SKM-1 (cell line): ENCODE measurements around the gene HK2.
"Not testable (repeated sequence)": the region's sequence is repeated elsewhere in the genome, so short reads cannot be mapped to it uniquely, and the experiment has no call there.

Experiments
- DNase-seq: peaks from one replicate; lab custom pipeline; 2025; ENCODE audit not compliant: unreplicated experiment; lab: John Stamatoyannopoulos, UW

The HK2 gene

DNA sequence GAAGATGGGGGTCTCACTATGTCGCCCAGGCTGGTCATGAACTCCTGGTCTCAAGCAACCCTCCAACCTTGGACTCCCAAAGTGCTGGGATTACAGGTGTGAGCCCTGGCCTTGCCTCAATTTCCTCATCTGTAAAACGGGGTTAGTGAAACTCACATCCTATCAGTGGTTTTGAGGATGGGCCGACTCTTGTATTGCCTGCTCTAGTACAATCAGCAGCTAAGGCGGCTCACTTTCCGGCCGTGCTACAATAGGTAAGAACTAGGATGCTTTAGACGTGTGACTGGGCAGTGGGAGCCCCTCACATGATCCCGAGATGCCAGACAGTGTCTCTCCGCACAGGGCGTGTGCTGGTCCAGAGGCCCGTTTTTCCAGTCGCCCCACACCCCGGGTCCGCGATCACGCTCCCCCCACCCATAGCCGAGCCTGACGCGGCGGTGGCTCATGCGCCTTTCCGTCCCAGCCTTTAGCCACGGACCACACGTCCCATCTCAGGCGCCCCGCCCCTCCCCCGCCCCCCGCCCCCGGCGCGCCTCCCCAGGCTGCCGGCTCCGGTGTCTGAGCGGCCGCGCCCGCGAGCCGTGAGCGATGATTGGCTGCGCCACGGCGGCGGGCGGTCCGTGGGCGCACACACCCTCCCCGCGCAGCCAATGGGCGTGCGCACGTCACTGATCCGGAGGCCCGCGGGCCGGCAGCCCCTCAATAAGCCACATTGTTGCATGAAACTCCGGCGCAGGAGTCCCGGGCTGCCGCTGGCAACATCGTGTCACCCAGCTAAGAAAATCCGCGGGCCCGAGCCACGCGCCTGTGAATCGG is at the start of gene HK2:
TSS of gene HK2 (plus strand) at position 710 of the 816 bp plus-strand sequence. CDS start 454 bp downstream, outside the sequence.
- peak; percentile 64 for DNase-seq

DNA sequence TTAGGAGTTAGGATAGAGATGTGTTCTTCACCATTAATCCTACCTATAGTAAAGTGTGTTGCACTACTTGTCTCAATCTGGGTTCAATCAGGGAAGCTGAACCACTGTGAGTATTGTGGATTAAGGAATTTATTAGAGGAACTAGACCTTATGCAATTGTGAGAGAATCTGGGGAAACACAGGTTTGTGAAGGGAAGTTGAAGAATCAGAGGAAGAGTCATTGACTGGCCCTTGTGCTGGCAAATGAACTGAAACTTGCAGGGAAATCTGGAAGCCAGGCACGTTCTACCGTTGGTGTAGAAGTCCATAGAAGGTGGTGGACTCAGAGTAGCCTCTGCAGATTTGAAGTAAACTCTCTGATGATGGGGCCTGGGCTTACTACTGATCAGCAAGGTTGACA is 44.7 kb upstream of the HK2 start:
- DNase-seq = peak; percentile 81

DNA sequence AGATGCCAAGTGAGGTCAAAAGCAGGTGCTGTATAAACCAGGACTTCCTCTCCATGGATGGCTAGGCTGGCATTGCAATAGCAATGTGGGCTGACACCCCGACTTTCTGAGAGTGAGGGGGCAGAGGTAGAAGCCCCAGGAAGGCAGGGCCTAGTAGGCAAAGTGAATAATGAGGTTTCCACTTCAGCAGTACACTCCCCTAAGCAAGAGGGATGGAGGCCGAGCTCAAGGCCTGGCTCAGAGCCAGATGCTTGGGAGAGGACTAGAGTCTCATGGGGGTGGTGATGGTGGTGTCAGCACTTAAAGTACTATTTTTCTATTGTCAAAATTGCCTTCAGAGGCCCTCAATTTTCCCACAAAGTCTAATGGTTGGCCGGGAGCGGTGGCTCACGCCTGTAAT is 41.6 kb upstream of the HK2 start:
- DNase-seq = no peak

DNA sequence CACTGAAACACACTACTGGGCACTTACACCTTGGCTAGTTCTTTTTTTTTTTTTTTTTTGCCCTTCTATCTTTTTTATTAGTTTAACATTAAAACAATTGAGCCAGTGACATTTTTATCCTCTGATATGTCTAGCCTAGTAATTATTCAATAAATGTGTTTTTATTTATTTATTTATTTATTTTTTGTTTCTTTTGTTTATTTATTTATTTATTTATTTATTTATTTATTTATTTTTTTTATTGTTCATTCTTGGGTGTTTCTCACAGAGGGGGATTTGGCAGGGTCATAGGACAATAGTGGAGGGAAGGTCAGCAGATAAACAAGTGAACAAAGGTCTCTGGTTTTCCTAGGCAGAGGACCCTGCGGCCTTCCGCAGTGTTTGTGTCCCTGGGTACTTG is 39.0 kb upstream of the HK2 start:
- DNase-seq = not testable (repeated sequence)

DNA sequence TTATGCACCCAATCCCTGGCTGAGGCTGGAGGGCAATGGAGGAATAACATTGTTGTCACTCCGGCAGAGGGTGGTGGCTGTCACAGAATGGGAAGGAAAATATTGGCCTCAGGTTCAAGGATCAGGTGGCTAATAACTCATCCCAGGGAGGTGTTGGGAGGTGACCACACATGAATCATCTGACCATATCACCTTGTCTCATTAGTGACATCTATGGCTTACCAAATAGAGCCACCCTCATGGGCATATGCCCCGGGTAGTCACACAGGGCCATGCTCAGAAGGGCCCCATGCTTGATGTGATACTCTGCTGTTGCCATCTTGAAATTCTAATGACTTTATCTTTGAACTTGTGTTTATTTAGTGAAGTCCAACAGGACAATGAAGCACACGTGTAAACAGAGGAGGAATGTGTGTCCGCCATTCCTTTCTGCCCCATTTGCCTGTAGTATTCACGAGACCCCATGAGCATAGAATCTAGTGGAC is 27.5 kb upstream of the HK2 start:
- no peak for DNase-seq

DNA sequence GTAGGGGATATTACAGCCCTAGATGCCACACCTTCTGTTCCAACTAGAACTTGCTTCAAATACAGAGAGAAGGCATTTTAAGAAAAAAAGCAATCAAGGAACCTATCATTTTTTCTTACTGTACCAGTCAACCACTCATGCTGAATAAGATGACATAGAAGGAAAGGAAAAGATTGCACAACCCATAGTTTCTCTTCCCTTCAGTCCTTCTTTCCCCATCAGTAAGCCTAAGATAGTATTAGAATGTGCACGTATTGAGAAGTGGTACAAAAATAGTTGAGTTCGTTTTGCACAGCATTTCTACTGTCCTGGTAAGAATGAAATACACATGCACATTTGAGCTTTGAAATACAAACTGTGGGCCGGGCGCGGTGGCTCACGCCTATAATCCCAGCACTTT is 27.0 kb upstream of the HK2 start:
- DNase-seq = peak; percentile 54

DNA sequence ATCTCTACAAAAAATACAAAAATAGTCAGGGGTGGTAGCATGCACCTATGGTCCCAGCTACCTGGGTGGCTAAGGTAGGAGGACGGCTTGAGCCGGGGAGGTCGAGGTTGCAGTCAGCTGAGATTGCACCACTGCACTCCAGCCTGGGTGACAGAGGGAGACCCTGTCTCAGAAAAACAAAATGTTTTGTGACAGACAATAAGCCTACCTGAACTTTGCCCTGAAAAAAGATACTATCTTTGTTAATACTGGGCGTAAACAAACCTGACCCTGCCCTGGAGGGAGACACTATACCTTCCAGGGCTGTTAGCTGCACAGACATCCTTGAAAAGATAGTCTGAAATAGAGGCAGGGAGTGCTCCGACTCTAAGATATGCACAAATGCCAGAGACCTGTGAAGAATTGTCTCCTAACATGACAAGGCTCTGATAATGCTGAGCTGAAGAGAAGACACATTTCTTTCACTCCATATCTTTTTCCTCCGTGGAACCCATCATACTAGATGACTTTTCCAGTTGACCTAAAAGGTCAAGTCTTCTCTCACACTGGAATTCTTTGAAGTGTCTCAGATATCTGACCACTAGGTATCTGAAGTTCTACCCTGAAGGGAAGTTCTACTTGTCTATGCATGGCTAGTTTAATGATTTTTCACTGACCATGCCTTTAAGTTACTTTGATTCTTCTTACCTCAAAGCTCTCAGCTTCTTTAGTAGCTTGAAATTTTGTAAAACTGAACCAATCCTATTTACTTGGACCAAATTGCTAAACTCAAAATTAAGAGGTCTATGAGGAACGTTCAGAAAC is 20.9 kb upstream of the HK2 start:
- DNase-seq = no peak

DNA sequence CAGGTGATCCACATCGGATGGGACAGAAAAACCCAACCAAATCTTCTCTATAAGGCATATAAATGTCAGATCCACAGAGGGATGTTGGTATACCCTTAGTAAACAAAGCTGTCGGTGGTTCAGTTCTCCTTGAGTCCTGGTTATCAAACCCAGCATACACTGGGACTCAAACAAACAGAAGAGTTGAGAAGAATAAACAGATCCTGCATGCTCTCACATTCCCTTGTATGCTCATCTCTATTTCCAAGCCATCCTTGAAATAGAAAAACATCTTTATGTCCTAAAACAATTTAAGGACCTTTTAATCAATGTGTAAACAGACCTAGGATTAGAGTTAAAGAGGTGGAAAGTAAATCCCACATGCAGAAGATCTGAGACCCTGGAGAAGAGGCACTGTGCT is 19.8 kb upstream of the HK2 start:
- no peak for DNase-seq

DNA sequence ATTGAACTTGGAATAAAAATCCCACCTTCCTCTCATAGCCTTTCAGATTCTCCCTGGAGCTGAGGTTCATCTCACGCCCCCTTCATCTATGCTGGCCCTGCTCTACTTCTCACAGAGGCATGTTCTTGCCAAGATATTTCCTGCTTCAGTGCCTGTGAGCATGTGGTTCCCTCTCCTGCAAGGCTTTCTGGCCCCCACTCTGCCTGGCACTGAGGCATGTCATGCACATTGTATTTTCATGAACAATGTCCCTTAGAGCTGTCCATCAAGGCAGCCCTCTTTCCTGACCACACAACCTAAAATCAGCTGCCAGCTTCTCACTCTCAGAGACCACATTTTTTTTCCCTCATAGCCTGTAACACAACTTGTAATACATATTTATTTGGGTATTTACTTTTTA is 18.0 kb upstream of the HK2 start:
- DNase-seq = no peak

DNA sequence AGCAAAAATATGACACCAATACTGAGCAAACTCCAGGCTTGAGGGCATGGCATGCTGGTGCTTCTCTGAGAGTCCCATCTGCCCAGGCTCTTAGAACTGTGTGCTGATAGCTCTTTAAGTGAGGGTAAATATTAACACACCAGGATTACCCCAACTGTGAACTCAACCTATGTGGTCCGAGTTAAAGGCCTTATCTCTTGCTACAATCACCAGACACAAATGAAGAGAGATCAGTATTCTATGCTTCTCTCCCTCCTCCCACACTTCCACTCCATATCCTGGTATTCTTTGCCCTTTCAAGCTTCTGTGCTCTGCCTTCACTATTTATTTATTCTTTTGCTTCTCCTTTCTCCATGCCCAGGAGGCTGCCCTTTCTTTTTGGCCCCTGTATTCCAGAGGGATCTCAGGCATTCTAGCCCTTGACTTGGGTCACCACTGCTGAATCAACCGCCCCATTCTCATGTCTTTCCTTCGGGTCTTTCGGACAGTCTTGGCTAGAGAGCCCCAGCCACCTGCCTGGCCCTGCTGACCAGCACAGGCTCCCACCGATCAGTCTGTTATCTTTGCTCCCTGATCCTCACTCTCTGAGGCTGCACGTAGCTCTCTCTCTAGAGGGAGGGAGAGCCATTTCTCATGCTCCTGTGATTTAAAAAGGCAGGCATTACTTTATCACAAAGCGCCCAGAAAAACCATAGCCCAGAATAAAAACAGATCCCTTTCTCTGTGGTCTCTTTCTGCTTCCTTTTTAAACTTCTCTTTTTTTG is 17.2 kb upstream of the HK2 start:
- DNase-seq = peak; percentile 82

DNA sequence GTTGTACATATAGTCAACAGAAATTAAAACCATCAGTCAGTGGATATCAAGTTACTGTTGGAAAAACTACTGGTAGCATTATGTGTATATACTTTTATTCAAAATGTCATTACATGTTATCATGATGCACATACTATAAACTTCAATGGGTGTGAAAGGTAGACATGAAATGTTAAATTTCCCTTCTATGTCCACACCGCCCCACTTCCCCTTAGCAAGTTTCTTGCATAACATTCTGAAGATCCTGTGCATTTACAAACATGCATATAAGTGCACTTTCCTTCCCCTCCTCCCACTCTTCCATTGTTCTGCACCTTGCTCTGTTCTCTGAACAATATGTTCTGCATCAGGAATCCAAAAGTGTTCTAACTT is 16.6 kb upstream of the HK2 start:
- peak; percentile 82 for DNase-seq

DNA sequence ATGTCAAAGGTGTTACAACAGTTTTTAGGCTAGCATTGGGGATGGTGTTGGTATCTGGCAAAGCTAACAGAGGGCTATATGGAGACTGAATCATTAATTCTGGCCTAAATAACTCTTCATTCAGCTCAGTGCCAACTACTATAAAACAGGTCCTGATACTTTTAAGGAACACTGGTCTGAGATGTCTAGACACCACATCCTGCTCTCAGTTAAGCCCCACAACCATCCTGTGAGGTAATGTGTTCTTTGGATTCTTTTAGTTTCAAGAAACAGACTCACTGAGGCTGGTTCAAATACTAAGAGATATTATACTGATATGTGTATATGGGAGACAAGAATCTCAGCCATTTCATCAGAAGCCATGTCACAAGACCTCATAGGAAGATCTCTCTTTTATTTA is 14.2 kb upstream of the HK2 start:
- no peak for DNase-seq

DNA sequence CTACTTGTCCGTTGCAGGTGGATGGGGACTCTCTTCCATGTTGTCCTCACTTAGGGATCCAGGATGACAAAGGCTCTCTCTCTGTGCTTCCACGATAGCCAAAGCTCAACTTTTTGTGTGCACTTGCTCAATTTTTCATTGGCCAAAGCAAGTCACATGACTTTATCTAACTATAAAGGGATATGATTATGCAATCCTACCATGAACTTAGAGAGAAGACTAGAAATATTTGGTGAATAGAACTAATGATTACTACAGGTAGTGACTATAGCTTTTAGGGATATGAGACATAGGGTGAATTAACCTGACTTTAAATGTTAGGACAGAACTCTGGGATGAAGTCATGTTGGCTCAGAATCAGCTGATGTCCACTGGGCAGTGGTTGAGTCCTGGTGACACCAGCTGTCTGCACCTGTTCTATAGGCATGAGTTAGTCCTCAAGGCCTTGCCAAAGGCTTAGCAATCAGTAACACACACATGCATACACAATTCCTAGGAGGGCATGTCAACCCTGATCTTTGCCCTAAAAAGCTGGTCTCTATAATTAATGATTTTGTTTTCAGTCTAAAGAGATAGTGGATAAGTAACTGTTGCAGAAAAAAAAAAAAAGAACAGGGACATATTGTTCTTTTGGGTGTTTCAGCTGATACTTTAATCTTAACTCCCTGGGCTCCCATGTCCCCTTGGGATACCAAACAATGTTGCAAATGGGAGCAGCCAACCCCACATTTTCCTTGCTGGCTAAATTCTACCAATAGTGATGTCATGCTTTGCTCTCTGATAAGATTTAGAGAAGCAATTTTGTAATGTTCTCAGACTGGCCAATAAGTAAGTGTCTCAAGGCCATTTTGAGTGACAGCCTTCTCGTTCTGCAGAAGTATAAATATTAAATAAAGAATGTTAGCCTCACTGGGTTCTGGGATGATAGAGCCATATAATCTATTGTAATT is 12.5 kb upstream of the HK2 start:
- DNase-seq = no peak

DNA sequence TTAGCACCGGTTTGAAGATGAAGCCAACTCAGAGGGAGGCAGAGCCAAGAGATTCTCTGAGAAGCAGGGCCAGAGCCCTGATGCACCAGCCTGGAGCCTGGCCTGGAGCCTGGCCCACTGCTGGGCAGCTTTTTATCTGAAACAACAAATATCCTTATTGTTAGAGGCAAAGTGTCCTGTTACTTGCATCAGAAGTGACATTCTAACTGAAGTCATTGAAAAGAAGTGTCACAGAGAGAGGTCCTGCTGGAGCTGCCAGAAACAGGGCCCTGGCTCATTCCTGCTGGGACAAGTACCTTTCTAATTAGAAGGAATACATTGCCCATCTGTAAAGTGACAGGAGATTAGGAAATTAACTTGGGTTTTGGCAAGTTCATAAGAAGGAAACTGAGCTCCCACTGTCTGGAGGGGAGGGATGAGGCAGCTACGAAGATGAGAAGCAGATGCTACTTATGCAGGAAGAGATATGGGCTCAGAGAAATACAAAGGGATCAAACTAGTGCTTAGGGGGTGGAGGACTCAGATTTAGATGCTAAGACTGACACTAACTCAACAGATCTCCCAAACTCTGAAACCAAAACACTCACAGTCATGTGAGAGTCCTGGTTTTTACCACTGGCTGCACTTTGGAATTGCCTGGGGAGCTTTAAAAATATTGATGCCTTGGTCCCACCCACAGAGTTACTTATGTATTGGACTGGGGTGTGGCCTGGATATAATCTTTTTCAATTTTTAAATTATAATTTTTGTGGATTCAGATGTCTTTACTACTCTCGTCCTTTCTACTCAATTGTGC is 11.0 kb upstream of the HK2 start:
- DNase-seq = no peak

DNA sequence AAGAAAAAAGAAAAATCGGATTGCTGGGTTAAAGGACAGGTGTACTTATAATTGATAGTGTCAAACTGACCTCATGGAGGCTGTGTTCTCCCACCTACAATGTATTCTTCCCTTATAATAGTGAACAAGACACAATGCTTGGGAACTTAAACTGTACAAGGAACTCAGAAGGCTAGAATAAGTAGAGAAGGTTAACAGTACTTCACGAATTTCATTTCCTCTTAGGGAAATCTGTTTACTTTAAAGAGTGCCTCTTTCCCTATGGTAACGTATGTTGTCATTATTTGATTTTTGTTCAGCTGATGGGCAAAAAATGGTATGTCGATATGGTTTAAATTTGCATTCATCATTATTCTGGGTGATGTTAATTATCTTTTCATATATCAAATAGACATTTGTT is 9.2 kb upstream of the HK2 start:
- no peak for DNase-seq

DNA sequence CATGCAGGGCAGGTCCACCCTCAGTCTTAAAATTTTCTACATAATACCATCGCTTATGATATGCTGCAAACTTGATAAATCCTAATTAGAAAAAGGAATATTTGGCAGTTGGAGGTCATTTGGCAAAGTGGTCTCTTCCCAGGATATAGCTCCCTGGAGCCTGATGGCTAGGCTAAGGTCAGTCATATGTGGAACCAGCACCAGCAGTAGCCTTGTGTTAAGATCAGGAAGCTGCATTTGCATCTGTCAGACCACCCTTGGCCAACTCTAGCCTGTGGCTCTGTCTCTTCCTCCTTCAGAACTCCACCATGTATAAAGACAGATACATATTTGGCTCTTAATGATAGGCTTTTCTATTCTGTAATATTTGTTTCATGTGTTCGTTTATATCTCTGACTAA is 5.4 kb upstream of the HK2 start:
- DNase-seq = no peak

DNA sequence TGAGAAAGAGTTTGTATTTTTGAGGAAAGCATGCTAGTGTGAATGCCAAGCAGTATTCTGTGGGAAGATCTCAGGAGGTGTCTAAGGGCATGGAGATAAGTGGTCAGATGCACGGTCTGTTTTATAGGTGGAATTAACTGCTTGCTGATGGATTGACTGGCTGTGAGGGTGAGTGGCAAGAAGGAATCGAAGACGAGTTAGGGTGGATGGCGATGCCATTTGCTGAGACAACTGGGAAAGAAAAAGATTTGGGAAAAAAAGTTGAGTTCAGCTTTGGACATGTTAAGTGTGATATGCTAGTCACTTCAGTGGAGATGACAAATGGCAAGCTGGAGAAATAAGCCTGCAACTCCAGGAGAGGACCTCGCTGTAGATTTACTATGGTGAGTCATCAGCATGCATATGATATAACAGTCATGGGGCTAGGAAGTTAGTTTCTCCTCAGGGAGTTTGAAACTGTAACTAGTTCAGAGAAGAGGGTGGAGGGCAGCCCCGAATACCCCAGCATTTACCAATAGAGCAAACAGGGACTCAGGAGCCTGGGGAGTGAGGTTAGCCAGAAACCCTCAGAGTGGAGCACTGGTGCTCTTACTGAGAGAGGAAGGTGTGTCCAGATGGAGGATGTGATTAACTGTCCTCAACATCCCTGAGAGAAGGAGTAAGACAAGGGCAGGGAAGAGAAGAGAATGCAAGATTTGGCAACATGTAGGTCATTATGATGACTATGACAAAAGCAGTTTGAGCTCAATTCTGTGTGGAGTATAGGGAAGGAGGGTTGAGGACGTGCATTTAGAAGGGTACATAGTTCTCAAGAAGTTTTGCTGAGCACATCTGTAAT is 2.0 kb upstream of the HK2 start:
- DNase-seq = no peak

DNA sequence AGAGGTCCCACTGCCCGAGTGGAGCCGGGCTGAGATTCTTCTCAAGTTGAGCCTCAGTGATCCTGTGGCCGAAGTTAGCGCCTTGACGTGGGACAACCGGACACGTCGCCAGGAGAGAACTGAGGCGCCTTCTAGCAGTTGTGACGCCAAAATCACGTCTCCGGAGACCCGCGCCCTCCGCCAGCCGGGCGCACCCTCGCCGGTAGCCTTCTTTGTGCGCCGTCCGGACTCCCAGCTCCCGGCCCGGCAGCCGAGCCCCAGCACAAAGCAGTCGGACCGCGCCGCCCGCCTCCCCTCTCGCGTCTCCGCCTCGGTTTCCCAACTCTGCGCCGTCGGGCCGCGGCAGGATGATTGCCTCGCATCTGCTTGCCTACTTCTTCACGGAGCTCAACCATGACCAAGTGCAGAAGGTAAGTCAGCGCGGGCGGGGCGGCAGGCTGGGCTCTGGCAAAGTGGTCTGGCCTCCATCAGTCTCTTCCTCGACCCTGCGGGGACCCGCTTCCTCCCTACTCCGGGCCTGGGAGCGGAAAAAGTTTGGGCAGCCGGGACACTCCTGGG is 386 bp downstream of the HK2 start:
- not testable (repeated sequence) for DNase-seq
